ENCODE results near the gene HINFP. TPM values are rescaled to one million over a fixed set of nuclear protein-coding genes. Genes with fewer than 3 reads are reported as not detected.

Gene HINFP
- total and polyA plus RNA-seq, 9 of the 15 experiments (the other 6 are each of a cell fraction or from before 2014, with no cell fraction given): 13.8 to 34.1 (median 22.5) TPM

DNA sequence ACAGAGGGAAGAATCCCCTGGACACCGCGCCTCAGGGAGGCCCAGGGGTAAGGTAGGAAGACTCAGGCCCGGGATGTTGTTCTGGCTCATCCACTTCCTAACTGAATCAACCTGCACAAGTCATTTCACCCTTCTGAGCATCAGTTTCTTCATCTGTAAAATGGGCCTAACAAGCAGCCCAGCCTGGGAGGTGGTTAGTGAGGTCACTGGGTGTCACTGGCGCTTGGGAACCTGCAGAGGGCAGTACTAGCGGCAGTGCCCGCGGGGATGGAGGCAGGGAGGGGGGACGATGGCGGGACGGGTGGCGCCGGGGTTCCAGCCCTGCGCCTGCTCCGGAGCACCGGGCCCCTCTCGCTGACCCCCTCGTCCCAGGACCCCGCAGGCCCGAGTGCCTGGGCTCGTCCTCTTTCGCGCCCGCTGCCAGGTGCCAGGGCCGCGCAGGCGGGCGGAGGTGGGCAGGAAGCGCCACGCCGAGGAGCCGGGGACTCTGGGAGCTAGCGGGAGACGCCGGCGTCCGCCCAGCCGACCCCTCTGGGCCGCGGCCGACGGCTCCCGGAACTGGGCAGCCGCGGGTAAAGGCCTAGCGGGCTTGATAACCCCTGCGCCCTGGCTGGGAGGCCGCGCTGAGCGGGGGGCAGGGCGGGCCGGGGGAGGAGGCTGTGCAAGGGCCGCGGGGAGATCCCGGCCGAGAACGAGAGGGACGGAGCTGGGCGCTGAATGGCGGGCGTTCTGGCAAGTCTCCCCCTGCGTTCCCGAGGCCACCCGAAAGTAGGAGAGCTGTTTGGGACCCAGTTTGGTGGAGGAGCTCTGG lies 47.3 kb downstream of the HINFP start, which contains the start of gene NLRX1 (continued):
- TF ChIP-seq CREB1 (IDR thresholded peaks at IDR 0.05): peak; percentile 24; the same call in 1 of the 2 replicates
- TF ChIP-seq CREB1 (CRISPR knock-in tag; IDR thresholded peaks at IDR 0.05): no peak
- TF ChIP-seq ATF7 (IDR thresholded peaks at IDR 0.05): peak; percentile 72
- TF ChIP-seq ARNT (IDR thresholded peaks at IDR 0.05): peak in 1 of 2 experiments; percentile 62; a peak in 1 of 4 replicates
- TF ChIP-seq, protein P1, sequence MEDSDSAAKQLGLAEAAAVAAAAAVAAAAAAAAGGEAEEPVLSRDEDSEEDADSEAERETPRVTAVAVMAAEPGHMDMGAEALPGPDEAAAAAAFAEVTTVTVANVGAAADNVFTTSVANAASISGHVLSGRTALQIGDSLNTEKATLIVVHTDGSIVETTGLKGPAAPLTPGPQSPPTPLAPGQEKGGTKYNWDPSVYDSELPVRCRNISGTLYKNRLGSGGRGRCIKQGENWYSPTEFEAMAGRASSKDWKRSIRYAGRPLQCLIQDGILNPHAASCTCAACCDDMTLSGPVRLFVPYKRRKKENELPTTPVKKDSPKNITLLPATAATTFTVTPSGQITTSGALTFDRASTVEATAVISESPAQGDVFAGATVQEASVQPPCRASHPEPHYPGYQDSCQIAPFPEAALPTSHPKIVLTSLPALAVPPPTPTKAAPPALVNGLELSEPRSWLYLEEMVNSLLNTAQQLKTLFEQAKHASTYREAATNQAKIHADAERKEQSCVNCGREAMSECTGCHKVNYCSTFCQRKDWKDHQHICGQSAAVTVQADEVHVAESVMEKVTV (CRISPR knock-in tag; IDR thresholded peaks at IDR 0.05): no peak
- TF ChIP-seq, protein P2, sequence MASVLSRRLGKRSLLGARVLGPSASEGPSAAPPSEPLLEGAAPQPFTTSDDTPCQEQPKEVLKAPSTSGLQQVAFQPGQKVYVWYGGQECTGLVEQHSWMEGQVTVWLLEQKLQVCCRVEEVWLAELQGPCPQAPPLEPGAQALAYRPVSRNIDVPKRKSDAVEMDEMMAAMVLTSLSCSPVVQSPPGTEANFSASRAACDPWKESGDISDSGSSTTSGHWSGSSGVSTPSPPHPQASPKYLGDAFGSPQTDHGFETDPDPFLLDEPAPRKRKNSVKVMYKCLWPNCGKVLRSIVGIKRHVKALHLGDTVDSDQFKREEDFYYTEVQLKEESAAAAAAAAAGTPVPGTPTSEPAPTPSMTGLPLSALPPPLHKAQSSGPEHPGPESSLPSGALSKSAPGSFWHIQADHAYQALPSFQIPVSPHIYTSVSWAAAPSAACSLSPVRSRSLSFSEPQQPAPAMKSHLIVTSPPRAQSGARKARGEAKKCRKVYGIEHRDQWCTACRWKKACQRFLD (CRISPR knock-in tag; IDR thresholded peaks at IDR 0.05): 0 out of 2 replicates have a peak, but pooled peaks have one; percentile 42
- TF ChIP-seq CREM (IDR thresholded peaks at IDR 0.05; ENCODE audit: low read depth): peak; percentile 78
- no peak for TF ChIP-seq HOXB6 (CRISPR knock-in tag; IDR thresholded peaks at IDR 0.05; ENCODE audit: borderline replicate concordance)
- TF ChIP-seq TGIF2 (CRISPR knock-in tag; IDR thresholded peaks at IDR 0.05): no peak
- TF ChIP-seq ZNF316 (IDR thresholded peaks at IDR 0.05): no peak
- TF ChIP-seq, protein P3, sequence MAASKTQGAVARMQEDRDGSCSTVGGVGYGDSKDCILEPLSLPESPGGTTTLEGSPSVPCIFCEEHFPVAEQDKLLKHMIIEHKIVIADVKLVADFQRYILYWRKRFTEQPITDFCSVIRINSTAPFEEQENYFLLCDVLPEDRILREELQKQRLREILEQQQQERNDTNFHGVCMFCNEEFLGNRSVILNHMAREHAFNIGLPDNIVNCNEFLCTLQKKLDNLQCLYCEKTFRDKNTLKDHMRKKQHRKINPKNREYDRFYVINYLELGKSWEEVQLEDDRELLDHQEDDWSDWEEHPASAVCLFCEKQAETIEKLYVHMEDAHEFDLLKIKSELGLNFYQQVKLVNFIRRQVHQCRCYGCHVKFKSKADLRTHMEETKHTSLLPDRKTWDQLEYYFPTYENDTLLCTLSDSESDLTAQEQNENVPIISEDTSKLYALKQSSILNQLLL (CRISPR knock-in tag; IDR thresholded peaks at IDR 0.05; ENCODE audit: borderline replicate concordance): no peak
- TF ChIP-seq BCOR (IDR thresholded peaks at IDR 0.05): peak; percentile 99
- TF ChIP-seq ADNP (tag; IDR thresholded peaks at IDR 0.05): peak; percentile 97
